Neural cell (in vitro differentiated cells): ENCODE measurements around the gene FLAD1. TPM values are rescaled to one million over a fixed set of nuclear protein-coding genes. Genes with fewer than 3 reads are reported as not detected.
"Not testable (repeated sequence)": the region's sequence is repeated elsewhere in the genome, so short reads cannot be mapped to it uniquely, and the experiment has no call there.

Source experiments
- H2AFZ ChIP-seq: fragments of 200-600, 300-800 bp; sonication (generic), shearing (Covaris generic); 2 replicates; pipeline ENCODE4 v1.6.0; 2014; ENCODE audit warnings: low read depth, mild to moderate bottlenecking, antibody characterized with exemption, low read length, moderate library complexity
- H3F3A ChIP-seq: fragments of 200-600 bp; shearing (Covaris generic); 2 replicates; pipeline ENCODE4 v1.6.1; 2016; ENCODE audit warnings: mild to moderate bottlenecking, moderate library complexity, mixed read lengths, antibody characterized with exemption, low read length; ENCODE audit not compliant: insufficient read depth, poor library complexity, severe bottlenecking
- H3K27ac ChIP-seq: fragments of 200-600, 300-800 bp; sonication (generic), shearing (Covaris generic); 2 replicates; pipeline ENCODE4 v1.5.1; 2014; ENCODE audit warnings: mild to moderate bottlenecking, low read length, moderate library complexity
- H3K27me3 ChIP-seq: fragments of 300-800, 200-600 bp; sonication (generic), shearing (Covaris generic); 2 replicates; pipeline ENCODE4 v1.6.0; 2014; ENCODE audit warnings: mild to moderate bottlenecking, low read depth, low read length, moderate library complexity; ENCODE audit not compliant: insufficient read depth
- H3K36me3 ChIP-seq: fragments of 300-800, 200-600 bp; sonication (generic), shearing (Covaris generic); 2 replicates; pipeline ENCODE4 v1.5.1; 2014; ENCODE audit warnings: mild to moderate bottlenecking, antibody characterized with exemption, low read length, moderate library complexity; ENCODE audit not compliant: insufficient read depth
- H3K4me2 ChIP-seq: fragments of 300-800, 200-600 bp; sonication (generic), shearing (Covaris generic); 2 replicates; pipeline ENCODE4 v1.6.0; 2014; ENCODE audit warnings: mild to moderate bottlenecking, low read length
- H3K4me3 ChIP-seq: fragments of 300-800, 200-600 bp; sonication (generic), shearing (Covaris generic); 2 replicates; pipeline ENCODE4 v1.5.1; 2014; ENCODE audit warnings: mild to moderate bottlenecking, low read length, moderate library complexity
- H3K79me2 ChIP-seq: fragments of 200-600 bp; shearing (Covaris generic); replicated peaks from 2 replicates; pipeline ENCODE4 v1.6.0; 2014; ENCODE audit warnings: mild to moderate bottlenecking, low read length, moderate library complexity; ENCODE audit not compliant: insufficient read depth
- H3K9ac ChIP-seq: fragments of 300-800, 200-600 bp; sonication (generic), shearing (Covaris generic); 2 replicates; pipeline ENCODE4 v1.6.1; 2016; ENCODE audit warnings: mild to moderate bottlenecking, low read length, mixed read lengths
- H3K9me2 ChIP-seq: fragments of 200-600 bp; shearing (Covaris generic); 2 replicates; pipeline ENCODE4 v1.6.1; 2016; ENCODE audit warnings: mild to moderate bottlenecking, low read length, mixed read lengths; ENCODE audit not compliant: insufficient read depth
- H3K9me3 ChIP-seq: fragments of 200-600, 300-800 bp; sonication (generic), shearing (Covaris generic); 2 replicates; pipeline ENCODE4 v1.6.1; 2016; ENCODE audit warnings: mild to moderate bottlenecking, mixed run types, low read length, moderate library complexity, mixed read lengths
- H4K20me1 ChIP-seq: fragments of 200-600 bp; shearing (Covaris generic); 2 replicates; pipeline ENCODE4 v1.6.1; 2016; ENCODE audit warnings: mild to moderate bottlenecking, mixed run types; ENCODE audit not compliant: insufficient read depth
- CTCF ChIP-seq: fragments of 450-650 bp; IDR thresholded peaks from 2 replicates; pipeline ENCODE4 v1.5.1; 2014; ENCODE audit warnings: antibody characterized with exemption, mild to moderate bottlenecking, moderate library complexity; ENCODE audit not compliant: poor library complexity, severe bottlenecking
- EP300 ChIP-seq: fragments of 450-650 bp; conservative IDR thresholded peaks from 2 replicates; pipeline ENCODE4 v1.6.1; 2014; ENCODE audit warnings: antibody characterized with exemption, mild to moderate bottlenecking, moderate library complexity; ENCODE audit not compliant: poor library complexity, severe bottlenecking
- EZH2 ChIP-seq: fragments of 200-600, 300-800 bp; shearing (Covaris generic), sonication (generic); IDR thresholded peaks from 2 replicates; pipeline ENCODE4 v1.6.1; 2014; ENCODE audit warnings: antibody characterized with exemption, low read length, borderline replicate concordance, mild to moderate bottlenecking; ENCODE audit not compliant: insufficient read depth, poor library complexity, severe bottlenecking
- MXI1 ChIP-seq: fragments of 450-650 bp; conservative IDR thresholded peaks from 2 replicates; pipeline ENCODE4 v1.6.1; 2014; ENCODE audit warnings: antibody characterized with exemption, mild to moderate bottlenecking; ENCODE audit not compliant: poor library complexity, severe bottlenecking
- POLR2AphosphoS5 ChIP-seq: IDR thresholded peaks from 2 replicates; pipeline ENCODE4 v1.6.1; 2012
- RAD21 ChIP-seq: fragments of 450-650 bp; conservative IDR thresholded peaks from 2 replicates; pipeline ENCODE4 v1.6.1; 2014; ENCODE audit warnings: antibody characterized with exemption, mild to moderate bottlenecking, moderate library complexity
- REST ChIP-seq: IDR thresholded peaks from 2 replicates; pipeline ENCODE4 v1.6.1; 2012; ENCODE audit warnings: borderline replicate concordance
- SMC3 ChIP-seq: fragments of 450-650 bp; conservative IDR thresholded peaks from 2 replicates; pipeline ENCODE4 v1.6.1; 2014; ENCODE audit warnings: antibody characterized with exemption, mild to moderate bottlenecking, moderate library complexity; ENCODE audit not compliant: poor library complexity
- TAF1 ChIP-seq: IDR thresholded peaks from 2 replicates; pipeline ENCODE4 v1.6.1; 2012; ENCODE audit warnings: low read depth
- polyA plus RNA-seq: library from polyadenylated mRNA; depleted of rRNA; stranded (reverse); fragments of >200 nt; gene quantifications from 2 replicates; pipeline ENCODE4 v1.2.3, GENCODE V29; 2014

The FLAD1 gene
- polyA plus RNA-seq, 1 donor from 2014 or later: 68.6 TPM

GRCh38 chr1:154983776-154984466 is 777 bp downstream of the FLAD1 start:
- Histone ChIP-seq H3K27me3 (no peaks in the 10 kb centered on the region), H3K9me2 (no peaks in the 10 kb centered on the region), H2AFZ (peak overlapping the region; percentile 66), H3K36me3 (no peaks in the 10 kb centered on the region), H3F3A (no peaks in the 10 kb centered on the region), H3K27ac (peak overlapping the region; percentile 92), H3K79me2 (peaks cover 17% of the 10 kb centered on the region), H3K9me3 (no peaks in the 10 kb centered on the region), H3K9ac (peak overlapping the region; percentile 86), H3K4me2 (peak overlapping the region; percentile 85), H3K4me3 (peak overlapping the region; percentile 94), H4K20me1 (no peaks in the 10 kb centered on the region)
- TF ChIP-seq EZH2 (no peak), CTCF (peak; percentile 9)

GRCh38 chr1:154986736-154987135 is 3.6 kb downstream of the FLAD1 start:
- not testable (repeated sequence) for H3K4me3 ChIP-seq, H3K27me3 ChIP-seq, H3K4me2 ChIP-seq, H2AFZ ChIP-seq, H3K9me2 ChIP-seq, H3F3A ChIP-seq, H4K20me1 ChIP-seq, H3K9ac ChIP-seq, H3K9me3 ChIP-seq, H3K27ac ChIP-seq, H3K36me3 ChIP-seq
- H3K79me2 ChIP-seq: peaks cover 17% of the 10 kb centered on the region

- Histone ChIP-seq H3K27ac (no peak overlapping the region), H3K4me2 (no peak overlapping the region), H3K27me3 (no peaks in the 10 kb centered on the region), H3K9me3 (no peaks in the 10 kb centered on the region), H3K4me3 (no peak overlapping the region), H3K9ac (no peak overlapping the region), H3K79me2 (peaks cover 17% of the 10 kb centered on the region), H3K36me3 (no peaks in the 10 kb centered on the region), H3F3A (no peaks in the 10 kb centered on the region), H4K20me1 (no peaks in the 10 kb centered on the region), H2AFZ (no peak overlapping the region), H3K9me2 (no peaks in the 10 kb centered on the region)
- TF ChIP-seq REST: no peak
- no peak for TF ChIP-seq POLR2AphosphoS5
- no peak for TF ChIP-seq EZH2
- no peak for TF ChIP-seq EP300
- no peak for TF ChIP-seq MXI1
- TF ChIP-seq CTCF: no peak
- TF ChIP-seq SMC3: no peak
- TF ChIP-seq TAF1: no peak
- no peak for TF ChIP-seq RAD21
These were observed 4.2 kb downstream of the FLAD1 start for GRCh38 chr1:154987326-154987725.
